ENCODE measurements around the gene SND1.

The SND1 gene

DNA sequence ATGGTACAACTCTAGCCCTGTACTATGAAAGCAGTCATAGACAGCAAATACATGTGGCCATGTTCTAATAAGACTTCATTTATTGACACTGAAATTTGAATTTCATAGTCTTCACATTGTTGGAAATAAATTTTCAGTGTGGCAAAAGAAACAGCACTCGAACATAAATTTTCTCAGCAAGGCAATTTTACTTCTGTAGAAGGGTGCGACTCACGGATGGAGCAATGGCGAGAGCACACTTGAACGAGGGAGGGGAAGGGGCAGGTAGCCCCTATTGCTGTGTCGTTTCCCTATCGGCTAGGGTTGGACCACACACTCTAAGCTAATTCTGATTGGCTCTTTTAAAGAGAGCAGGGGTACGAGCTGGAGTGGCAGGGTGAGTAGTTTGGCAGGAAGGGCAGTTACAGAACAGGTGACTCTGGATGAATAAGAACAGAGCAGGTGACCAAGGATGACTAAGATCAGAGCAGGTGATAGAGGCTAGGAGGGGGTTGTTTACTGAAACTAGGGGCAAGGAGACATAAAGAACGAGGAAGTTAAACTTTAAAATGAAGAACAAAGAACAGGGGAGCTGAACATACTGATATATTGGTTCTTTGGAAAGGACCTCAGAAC, 327.2 kb downstream of the SND1 start:
- DNase-seq = no peak

- DNase-seq = no peak
These were observed 327.7 kb downstream of the SND1 start for GRCh38 chr7:127979728-127980126.

- DNase-seq = no peak
These were observed 328.9 kb downstream of the SND1 start for GRCh38 chr7:127980901-127981300.

DNA sequence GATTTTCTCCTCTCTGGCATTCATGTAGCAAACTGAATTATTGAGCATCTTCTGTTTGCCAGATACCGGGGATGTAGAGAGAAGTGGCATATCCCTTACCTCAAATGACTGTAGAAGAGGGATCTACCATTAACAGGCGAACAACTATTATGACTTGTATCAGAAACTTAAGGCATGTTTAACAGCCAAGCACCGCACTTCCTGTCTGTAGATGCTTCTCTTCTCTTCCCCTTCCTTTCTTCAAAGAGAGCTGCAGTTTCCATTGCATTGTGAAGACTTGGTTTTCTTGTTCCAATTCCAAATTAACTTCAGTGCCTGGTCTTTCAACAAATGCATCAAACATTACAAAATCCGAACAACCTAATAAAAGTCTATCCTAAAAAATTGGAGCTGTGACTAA, 330.0 kb downstream of the SND1 start:
- DNase-seq = no peak

- DNase-seq = no peak
These were observed 331.9 kb downstream of the SND1 start for GRCh38 chr7:127983804-127984332.

DNA sequence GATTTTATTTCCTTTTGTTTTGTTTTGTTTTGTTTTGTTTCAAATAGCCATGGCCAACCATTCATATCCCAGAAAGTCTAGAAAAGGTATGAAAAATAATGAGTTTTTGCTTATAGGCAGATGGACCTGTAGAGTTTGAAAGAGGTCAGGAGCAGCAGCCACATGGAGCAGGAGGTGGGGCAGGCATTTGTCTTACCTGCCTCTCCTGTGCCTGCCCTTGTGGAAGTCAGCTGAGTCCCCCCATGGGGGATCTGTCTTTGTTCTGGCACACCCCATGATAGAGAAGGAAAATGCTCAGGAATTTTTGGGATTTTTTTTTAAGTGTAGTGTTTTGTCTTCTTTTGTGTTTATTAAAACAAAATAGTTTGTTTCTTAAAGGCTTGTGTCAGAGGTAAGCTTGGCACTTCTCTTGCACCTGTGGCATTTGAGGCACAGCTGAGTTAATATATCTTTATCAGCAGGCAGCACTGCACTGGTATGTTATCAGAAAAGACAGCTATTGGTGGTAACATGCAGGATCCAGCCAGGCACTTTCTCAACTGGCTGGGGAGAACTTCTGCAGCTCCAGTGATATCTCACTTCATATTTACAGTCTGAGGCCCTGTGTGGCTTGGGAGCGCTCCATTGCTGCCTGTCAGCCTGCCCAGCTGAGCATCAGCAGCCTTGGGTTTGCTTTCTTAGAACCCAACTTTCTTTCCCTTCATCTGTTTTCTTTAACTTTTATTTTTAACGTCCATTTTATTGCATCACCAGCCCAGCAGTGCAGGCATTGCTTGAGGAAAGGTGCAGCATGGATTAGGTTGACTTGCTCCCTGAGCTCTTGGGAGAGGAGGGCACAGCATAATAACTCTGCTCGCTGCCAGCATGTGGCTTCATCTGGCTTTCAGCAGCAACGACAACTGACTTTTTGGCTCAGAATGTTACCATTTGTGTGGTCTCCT, 334.9 kb downstream of the SND1 start:
- DNase-seq = no peak

- DNase-seq = no peak
These were observed 336.8 kb downstream of the SND1 start for GRCh38 chr7:127988751-127989150.

- DNase-seq = no peak
These were observed 341.3 kb downstream of the SND1 start for GRCh38 chr7:127993317-127993716.

DNA sequence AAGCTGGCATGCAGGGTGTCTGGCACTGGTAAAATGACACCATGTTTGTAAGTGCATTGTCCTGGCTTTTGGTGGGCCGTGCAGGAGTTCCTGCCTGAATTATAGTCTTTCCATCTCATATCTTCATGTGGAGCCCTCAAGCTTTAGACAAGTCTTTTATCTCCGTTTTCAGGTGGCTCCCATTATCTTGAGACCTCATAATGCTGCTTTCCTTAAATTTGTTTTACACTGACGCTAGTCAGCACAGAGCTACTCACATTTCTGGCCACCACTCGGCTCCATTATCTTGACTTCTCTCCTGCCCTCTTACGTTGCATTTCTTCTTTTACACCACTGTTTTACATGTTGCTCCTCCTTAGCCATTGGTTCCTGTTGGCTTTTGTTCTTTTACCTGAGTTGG, 342.0 kb downstream of the SND1 start:
- DNase-seq = no peak

DNA sequence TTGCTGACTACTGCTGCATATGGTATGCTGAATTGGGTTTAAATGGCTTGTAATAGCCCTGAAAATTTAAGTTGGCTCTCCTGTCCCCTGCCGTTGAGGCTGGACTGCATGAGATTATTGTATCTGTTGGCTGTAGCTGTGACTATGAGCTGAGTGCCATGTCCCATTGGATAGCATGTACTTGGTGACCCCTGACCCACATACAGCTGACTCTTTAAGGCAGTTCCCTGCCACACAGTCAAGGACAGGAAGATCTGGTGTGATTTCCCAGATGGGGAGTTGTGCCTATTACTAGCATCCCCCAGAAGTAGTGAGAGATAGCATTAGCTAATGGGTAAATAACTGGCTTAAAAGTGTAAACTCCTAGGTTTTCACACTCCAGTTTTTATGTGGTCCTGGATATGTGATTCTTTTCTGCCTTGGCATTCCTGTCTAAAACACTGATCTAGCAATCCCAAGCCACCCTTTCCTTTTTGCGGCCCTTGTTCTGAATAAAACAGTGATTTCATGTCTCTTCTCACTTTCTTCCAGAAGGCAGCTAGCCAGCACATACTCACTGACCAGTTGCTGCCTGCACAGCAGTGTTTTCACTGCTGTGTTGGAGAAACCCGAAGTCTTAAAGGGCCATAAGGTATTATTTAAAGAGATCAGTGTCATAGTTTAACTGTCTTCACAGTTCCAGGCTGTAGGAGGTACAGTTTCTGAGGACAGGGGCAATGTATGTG, 343.3 kb downstream of the SND1 start:
- no peak for DNase-seq

DNA sequence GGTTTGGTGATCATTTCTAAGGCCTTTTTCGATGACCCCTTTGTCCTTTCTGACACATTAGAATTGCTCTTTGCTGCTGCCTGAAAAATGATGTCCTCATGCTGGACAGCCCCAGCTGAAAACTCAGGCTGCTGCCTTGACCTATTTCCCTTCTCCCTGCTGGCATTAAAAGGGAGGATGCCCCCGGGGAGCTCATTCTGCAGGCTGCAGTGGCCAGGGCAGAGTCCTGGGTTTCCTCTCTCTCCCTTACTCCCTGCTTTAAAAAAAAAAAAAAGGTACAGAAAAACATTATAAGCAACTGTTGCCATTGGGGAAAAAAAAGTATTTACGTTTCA, 343.9 kb downstream of the SND1 start:
- no peak for DNase-seq

- DNase-seq = no peak
These were observed 344.5 kb downstream of the SND1 start for GRCh38 chr7:127996253-127997071.

GRCh38 chr7:127997226-127997922, 345.4 kb downstream of the SND1 start:
- DNase-seq = no peak

DNA sequence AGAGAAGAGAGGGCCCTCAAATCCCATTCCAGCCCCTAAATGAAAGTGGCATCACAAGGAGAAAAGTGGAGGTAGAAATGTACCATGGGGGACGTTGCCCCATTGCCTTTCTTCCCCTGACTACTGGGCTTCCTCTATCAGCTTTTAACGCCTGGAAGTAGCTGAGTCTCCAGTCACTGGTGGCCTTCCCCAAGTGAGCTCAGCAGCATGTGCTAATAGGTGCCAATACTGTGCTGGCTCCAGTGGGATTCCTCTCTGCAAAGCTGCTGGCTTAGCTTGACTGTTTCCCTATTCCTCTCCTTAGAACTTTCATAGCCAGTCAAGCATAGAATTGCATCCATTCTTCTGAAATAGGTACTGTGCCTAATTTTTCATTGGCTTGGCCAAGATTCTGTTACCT, 346.7 kb downstream of the SND1 start:
- DNase-seq = no peak

DNA sequence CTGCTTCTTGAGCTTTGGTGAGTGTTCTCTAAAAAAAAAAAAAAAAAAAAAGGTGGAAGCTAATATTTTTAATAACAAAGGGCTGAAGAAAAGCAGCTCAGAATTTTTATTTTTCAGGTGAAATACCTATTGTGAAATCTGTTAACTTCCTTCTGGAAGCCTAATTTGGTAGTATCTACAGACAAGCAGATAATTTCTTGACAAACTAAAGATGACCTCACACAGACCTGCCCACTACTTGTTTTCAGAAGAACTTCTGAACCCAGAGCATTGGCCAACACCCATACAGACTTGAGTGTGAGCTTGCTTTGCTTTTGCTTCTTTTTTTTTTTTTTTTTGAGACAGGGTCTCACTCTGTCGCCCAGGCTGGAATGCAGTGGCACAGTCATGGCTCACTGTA, 348.1 kb downstream of the SND1 start:
- DNase-seq = no peak

DNA sequence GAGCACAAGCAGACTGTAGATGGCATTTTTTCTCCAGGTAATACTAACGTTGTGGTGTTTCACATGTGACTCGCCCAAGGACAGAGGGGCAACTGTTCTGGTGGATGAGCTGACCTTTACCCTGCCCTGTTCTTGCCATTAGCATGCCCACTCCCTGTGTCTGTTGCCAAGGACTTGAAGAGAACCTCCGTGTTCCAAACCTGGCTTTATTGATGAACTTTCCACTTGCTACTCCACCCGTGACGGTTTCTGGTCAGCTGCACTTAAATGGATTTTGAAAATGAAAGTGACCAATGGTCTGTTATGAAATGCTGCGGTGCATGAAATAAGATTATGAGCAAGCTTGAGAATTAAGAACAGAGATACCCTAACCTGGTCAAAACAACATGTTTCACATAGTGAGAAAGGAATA, 348.9 kb downstream of the SND1 start:
- DNase-seq = no peak

DNA sequence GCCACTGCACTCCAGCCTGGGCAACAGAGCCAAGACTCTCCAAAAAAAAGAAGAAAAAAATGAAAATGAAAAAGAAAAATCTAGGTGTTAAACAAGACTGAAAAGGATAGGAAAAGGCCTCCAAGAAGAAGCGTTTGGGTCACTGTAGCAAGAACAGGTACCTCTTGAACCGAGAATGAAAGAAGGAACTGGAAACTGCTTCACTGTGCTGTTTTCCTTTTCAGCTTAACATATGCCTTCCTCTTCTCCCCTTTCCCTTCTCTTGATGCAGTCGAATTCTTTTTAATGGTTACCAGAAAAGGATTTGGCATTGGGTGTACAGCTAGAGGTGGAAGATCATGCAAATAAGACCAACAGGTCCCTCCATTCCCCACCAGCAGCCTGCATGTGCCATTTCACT, 351.2 kb downstream of the SND1 start:
- DNase-seq = no peak

GRCh38 chr7:128003787-128004186, 351.8 kb downstream of the SND1 start:
- DNase-seq = no peak

- no peak for DNase-seq
These were observed 352.6 kb downstream of the SND1 start for GRCh38 chr7:128004623-128005022.

GRCh38 chr7:128005117-128005516, 353.1 kb downstream of the SND1 start:
- no peak for DNase-seq

DNA sequence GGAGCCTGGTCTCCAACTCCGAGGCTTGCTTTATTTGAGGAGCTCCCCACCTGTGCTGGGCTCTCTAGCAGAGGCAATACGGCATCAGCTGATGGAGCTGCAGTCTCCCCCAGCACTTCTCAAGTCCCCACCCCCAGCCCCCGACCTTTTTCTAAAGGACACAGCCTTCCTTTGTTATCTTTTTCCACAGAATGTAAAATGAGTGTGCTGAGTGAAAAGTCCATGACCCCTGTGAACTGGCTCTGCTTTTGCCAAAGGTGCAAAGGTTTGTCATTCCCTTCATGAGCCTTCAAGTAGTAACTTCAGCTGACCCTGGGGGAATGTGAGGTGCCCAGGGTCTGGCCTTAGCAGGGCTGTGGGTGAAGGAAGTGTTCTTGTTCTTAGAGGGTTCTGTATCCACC, 353.8 kb downstream of the SND1 start:
- no peak for DNase-seq
